HT-29 (cell line): Measurements from ENCODE around the gene RBM44. TPM values are rescaled to one million over a fixed set of nuclear protein-coding genes. Genes with fewer than 3 reads are reported as not detected.
"Not testable (repeated sequence)": the region's sequence is repeated elsewhere in the genome, so short reads cannot be mapped to it uniquely, and the experiment has no call there.

Source experiments
- DNase-seq: peaks from one replicate; pipeline ENCODE4 v3.0.0-alpha.2; 2015; ENCODE audit warnings: low spot score
- total RNA-seq: library from RNA; depleted of rRNA; stranded (reverse); fragments of >200 nt; shearing (Covaris generic); gene quantifications from 2 replicates; pipeline ENCODE4 v1.2.3, GENCODE V29; 2014; rRNA removed

Gene RBM44, protein sequence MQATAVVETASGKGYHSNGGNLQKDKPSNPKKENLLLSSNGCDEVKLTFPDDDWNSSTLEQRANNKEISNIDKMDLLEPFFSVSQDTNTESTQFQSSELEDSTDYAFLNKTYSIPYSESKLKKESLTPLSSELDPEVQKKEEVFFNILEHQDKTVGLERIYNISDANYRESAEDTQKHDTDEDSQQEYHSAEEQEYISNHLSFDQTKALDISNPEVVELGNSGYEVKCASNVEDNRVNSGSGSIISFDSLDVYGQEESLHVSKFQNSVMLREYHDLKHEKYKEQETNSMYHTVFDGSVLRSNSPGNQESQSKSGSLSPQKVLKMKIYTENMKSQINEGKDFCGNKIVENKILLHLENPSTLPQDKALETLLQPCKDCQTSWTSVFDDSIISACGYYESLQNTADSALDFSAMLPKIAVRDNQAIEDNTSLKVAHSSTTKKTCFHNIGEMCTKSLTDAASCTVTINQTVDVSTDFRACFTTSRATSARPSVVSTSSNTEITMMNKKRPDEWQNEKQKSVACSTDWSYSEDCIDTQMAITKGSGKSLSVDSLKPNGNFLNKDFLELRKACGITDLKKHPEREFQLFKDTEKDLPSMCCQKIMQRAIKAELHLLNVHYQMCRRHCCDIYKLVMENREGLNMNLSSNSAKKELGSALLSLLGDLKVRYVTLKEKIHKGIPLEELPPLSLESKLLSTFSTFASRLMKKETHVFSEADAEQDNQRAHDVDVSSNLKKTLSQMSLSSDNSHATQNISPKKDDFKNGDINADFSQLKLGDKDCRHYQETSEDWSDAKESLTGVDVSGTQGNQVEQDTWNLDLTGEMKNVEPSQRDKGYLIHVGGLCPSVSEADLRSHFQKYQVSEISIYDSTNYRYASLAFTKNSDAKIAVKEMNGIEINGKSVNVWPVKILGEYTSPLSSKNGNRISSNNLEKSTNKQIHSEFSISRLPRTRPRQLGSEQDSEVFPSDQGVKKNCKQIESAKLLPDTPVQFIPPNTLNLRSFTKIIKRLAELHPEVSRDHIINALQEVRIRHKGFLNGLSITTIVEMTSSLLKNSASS
- 0.08 and 0.13 TPM in 2 replicates for total RNA-seq

DNA sequence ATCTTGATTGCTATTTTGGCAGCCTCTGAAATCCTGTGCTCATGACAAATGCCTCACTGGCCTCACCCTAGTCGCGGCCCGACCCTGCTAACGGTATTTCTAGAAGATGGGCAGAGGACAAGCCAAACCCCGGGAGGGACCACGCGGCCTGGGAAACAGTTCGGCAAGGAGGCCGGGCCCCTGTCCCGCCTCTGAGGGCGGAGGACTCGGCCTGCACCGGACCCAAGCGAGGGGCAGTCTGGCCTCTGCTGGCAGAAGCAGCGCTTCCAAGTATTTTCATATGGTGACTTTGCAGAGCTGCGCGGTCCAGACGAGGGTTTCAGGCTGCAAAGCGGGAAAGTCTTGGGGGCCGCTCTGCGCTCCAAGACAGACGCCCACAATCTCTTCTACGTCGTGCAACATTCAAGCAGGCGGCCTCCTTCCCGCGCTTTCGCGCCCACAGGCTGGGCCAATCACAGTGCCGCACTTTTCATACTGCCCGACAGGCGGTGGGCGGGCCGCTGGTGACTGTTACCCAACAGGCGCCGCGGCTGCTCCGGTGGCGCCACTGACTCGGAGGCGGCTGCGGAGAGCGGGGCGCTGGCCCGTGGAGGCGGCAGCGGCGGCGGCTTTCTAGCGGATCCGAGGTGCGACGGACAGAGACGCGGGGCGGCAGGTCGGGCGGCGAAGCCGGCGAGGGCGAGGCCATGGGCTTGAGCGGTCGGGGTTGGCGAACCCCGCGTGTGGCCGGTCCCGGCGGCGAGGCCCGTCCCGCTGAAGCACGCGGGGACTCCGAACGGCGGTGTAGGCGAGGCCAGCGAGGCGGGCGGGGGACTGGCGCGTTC is at the start of gene RBM44:
Gene RBM44, plus strand, starts transcription at position 544 of the 824 bp plus-strand sequence. CDS start 14,831 bp downstream, outside the sequence.
- no peak for DNase-seq

DNA sequence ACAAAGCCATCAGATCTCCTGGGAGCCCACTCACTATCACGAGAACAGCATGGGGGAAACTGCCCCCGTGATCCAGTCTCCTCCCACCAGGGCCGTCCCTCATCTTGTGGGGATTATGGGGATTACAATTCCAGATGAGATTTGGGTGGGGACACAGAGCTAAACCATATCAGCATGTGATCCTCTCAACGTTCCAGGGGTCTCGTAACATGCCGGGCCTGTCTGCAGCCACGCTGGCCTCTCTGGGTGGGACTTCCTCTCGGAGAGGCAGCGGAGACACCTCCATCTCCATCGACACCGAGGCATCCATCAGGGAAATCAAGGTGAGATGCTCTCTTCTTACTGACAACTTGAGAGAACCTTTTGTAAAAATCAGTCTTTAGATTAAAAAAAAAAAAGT is 49.6 kb upstream of the RBM44 start:
- DNase-seq = no peak

DNA sequence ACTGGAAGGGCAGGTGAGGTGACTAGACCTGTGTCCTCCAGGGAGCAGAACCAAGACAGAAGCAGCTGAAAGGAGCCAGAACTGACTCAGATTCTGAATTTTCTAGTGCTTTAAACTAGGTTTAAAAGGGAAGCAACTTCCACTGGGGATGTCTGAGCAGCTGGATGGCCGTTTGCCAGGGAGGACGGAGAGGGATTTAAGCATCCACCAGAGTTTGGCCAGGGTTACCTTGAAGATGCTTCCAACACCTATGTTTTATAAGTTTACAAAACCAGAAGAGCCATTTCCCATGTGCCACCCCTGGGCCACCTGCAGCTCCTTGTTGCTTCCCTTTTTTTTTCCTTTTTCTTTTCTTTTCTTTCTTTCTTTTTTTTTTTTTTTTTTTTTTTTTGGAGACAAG is 48.6 kb upstream of the RBM44 start:
- DNase-seq = no peak

DNA sequence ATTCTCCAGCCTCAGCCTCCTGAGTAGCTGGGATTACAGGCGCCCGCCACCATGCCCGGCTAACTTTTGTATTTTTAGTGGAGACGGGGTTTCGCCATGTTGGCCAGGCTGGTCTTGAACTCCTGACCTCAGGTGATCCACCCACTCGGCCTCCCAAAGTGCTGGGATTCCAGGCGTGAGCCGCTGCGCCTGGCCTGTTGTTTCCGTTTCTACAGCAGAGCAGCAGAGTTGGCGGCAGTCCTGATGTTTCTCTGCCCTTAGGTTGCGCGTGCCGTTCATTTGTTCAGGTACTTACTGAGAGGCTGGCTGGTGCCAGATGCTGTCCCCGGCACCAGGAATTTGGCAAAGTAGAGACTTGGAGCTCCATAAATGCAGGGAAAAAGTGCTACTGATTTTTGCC is 48.1 kb upstream of the RBM44 start:
- not testable (repeated sequence) for DNase-seq

DNA sequence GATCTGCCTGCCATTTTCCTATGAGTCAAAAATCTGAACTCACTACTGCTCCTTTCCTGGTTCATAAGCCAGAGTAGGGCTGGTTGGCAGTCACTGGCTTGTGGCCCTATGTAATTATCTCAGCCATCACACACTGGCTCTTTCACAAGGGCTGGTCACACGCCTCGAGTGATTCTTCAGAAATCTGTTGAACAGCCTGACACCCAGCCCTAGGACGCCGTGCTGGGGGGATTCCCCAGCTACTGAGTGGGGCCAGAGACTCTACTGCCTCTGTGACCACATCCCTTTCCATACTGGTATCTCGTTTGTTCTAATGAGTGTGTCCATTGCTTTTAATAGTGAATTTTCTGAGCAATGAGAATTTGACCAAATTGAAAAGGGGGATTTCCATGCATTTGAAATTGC is 45.8 kb upstream of the RBM44 start:
- no peak for DNase-seq

DNA sequence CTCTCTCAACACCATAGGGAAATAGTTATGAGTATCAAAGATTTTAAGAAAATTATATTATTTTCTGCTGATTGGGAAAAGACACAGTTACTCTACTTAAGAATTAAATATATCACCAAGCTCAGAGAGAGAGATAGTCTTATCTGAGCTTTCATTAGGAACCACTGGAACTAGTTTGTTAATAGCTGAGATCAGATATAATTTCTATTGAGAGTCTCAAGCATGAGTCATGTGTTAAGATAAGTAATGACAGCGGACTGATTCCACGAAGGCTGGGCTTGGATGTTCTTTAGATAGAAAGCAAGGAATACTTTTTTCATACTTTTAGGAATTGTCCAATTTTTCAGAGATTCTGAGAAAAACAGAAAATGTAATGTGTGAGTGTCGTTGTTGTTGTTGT is 44.4 kb upstream of the RBM44 start:
- DNase-seq = no peak

DNA sequence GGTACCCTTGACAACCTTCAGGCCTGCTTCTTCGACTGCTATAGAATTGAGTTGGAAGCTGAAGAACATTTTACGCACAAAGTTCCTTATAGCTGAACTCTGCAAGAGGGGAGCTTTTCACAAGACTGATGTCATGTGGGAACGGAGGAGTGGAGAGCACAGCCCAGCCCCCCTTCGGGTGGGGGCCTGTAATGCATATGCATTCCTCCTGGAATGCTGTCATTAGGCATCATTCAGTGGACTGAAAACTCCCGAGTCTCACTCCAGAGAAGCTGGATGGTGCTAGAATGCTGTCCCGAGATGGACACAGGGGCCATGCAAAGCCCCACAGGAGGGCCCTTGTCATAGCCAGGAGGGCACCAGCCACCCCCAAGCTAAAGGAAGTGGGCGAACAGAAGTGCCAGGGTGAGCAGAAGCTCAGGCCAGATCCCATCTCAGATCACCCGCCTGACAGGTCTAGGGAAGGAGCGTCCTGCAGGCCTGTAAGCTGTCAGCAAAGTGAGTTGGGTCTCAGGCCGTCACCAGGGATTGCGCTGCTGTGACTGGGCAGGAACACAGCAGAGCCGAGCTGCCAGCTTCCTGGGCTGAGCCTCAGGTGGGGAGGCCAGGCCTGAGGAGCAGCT is 43.8 kb upstream of the RBM44 start:
- no peak for DNase-seq

DNA sequence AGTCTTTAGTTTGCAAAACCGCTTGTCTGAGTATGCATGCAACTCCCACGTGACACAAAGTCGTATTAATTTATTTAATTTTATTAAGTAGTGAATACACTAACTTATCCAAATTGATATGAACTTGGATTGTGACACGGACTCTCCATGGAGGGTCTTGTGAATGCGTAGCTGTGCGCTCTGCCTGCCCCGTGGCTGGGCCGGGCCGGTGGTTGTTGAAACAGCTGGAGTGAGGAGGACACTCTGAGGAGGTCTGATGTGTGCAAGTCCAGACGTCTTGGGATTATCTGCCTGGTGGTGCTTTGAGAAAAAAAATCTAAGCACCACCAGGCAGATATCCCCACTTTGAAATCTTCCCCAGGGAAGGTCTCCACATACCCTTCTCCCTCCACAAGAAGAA is 41.0 kb upstream of the RBM44 start:
- no peak for DNase-seq

DNA sequence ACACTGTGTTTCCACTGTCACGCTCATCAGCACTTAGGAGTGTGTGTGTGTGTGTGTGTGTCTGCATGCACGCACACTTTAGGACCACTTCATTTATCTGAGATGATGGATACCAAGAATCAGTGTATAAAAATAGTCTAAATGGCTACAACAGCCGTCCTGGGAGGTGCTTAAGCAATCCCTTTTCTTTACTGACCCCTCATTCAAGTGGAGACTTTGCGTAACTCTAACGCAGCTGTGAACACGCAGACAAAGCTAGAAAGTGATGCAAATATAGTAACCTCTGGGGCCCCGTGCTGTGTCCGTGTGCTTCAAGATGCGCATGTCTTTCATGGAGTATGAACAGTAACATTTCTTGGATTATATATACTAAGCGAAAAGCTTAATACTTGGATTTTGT is 40.4 kb upstream of the RBM44 start:
- no peak for DNase-seq

DNA sequence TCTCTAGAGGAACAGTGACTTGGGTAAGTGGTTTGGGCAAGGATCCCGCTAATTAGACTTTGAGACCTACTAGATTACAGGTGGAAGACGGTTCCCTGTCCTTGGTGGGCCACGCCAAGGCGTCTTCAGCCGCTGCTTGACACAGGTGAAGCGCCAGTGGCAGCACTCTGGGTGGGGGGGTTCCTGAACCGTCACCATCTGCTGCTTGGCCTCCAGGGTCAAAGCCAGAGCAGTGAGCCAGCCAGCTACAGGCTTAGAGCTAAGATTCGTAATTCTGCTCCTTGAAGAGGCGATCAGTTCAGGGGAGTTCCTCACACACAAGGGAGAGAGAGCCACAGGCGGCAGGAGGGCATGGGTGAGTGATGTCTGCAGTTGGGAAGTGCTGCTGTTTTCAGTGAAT is 39.4 kb upstream of the RBM44 start:
- DNase-seq = no peak

DNA sequence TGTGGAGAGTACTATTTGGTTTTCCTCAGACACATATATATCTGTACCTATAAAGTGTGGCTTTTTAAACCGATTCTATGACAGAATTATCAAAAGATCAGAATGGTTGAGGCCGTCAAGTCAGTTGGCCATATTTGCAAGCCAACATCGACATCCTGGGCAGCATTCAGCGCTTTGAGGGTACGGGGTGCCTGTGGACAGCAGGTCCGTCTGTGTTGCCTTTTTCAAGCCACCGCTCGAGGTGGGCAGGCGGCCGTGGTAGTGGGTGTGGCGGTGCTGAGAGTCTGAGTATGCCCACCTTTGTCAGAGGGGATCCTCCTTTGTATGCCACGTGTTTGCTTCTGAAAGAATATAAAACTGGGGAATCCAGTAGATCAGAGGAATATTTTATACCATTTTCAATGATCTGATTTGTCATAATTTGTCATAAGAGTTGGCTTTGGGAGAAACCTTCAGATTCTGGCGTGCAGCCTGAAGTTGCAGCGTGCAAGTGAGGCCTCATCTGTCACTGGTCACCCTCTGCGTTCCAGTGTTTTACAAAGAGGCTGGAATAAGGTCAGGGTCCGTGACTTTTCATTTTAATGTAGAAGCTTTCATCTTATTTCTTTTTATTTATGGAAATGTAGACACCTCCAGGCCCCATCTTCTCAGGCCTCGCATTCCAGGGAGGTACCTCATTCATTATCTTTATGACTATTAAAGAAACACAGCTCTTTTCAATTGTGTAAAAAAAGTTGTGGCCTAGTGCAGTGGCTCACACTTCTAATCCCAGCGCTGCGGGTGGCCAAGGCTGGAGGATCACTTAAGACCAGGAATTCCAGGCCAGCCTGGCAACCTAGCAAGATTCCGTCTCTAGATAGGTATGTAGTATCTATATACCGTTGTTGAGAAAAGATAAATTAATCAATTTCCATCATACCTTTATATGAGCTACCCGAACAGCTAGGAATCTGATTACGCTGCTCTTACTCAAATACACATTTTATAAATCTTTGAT is 37.8 kb upstream of the RBM44 start:
- DNase-seq = no peak

DNA sequence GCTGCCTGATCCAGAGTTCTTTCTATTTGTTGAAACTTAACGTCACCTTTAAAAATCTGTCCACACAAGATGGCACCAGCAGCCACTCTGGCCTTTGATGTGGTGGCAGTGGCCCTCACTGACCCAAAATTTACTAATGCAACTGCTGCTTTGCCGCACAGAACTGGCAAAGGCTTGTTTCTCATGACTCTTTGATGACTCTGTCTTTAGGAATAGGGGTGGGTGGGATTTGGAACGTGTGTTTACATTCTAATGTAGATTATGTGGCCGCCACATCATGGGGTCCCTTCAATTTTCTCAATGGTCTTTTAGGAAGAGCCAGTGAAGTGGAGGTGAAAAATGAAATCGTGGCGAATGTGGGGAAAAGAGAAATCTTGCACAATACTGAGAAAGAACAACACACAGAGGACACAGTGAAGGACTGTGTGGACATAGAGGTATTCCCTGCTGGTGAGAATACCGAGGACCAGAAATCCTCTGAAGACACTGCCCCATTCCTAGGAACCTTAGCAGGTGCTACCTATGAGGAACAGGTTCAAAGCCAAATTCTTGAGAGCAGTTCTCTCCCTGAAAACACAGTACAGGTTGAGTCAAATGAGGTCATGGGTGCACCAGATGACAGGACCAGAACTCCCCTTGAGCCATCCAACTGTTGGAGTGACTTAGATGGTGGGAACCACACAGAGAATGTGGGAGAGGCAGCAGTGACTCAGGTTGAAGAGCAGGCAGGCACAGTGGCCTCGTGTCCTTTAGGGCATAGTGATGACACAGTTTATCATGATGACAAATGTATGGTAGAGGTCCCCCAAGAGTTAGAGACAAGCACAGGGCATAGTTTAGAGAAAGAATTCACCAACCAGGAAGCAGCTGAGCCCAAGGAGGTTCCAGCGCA is 36.0 kb upstream of the RBM44 start:
- DNase-seq = not testable (repeated sequence)

DNA sequence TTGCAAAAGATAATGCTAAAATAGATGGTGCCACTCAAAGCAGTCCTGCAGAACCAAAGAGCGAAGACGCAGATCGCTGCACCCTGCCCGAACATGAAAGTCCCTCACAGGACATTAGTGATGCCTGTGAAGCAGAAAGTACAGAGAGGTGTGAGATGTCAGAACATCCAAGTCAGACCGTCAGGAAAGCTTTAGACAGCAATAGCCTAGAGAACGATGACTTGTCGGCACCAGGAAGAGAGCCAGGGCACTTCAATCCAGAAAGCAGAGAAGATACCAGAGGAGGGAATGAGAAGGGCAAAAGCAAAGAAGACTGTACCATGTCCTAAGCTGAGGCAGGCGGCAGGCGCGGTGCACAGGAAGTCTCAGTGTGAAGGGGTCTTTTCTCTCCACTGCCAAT is 34.8 kb upstream of the RBM44 start:
- DNase-seq = no peak

DNA sequence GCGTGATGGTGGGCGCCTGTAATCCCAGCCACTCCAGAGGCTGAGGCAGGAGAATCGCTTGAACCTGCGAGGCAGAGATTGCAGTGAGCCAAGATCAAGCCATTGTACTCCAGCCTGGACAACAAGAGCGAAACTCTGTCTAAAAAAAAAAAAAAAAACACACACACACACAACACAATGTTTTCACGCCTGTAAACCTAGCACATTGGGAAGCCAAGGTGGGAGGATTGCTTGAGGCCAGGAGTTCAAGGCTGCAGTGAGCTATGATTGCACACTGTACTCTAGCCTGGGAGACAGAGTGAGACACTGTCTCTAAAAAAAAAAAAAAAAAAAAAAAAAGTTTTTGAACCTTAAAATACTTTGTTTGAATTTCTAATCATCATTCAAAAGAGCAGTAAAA is 33.5 kb upstream of the RBM44 start:
- not testable (repeated sequence) for DNase-seq

DNA sequence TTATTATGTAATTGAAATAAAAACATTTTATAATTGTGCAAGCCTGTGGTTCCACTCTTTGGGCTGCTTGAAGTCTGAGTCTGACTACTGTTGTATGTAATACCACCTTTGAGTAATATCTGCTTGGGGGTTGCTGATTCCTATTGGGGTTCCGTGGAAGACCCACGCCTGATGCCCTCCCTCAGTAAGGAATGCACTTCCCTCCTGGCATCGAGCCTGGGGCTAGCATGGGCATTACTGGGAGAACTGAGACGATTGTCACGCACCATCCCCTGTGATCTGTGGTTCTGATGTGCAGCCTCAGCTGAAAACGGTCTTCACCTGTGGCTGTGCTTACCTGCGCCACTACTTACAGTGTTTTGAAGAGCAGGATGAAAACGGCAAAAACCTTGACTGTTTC is 32.7 kb upstream of the RBM44 start:
- DNase-seq = no peak

DNA sequence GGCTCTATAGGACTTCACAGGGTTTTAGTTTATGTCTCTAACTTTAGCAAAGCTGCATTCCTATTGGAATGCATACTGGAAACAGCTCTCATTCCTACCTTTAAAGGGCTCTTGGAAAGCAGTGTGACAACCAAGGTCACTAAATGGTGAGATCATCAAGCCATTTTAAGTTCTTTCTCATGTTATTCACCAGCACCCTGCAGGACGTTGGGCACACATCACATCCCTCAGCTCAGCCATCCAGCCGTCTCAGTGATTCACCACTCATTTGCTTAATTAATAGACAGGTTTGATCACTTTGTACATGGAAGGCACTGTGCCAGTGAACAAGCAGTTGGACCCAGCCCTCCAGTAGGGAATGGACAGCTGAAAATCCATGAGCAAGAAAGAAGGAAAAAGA is 32.2 kb upstream of the RBM44 start:
- no peak for DNase-seq

DNA sequence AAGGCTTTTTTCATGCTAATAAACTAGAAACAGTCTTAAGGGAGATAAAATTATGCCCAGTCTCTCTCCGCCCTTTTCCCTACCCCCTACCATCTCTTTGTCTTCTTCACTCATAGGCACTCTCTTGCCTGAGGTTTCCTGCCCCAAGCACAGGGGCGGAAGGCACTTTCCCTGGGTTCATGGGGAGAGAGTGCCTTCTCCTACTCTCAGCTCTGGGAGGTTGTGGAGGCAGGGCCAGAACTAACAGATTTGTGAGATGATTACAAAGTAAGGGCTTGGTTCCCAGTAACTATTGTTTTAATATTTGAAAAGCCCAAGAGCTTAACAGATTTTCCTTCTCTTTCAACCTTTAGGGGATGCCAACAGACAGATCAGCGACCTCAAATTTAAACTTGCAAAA is 26.1 kb upstream of the RBM44 start:
- no peak for DNase-seq

DNA sequence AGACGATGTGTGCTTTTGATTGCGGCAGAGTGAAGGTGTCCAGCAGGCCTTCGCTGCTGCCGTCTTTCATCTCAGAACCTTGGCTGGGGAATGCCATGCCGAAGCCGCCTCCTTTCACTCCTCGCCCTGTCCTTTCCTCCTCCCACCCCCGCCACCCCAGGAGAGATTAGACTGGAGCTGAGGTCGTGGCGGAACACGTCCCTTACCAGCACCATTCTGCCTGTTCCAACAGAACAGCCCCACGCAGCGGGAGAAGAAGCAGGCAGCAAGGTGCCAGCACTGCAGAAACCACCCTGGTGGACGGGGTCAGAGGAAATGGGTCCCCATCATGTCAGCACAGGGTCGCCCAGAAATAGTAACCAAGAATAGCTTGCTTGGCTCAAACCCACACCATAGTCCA is 24.8 kb upstream of the RBM44 start:
- no peak for DNase-seq
